NCI-H226 (cell line): ENCODE results near the gene PAFAH2.

Experiments
- DNase-seq: peaks from one replicate; pipeline ENCODE4 v3.0.0-alpha.2; 2015

The PAFAH2 gene

GRCh38 chr1:25927521-25928265, 70.2 kb downstream of the PAFAH2 start:
- DNase-seq = no peak

- no peak for DNase-seq
Observed at GRCh38 chr1:25926731-25927496, 70.9 kb downstream of the PAFAH2 start.

GRCh38 chr1:25924454-25924853, 73.4 kb downstream of the PAFAH2 start:
- no peak for DNase-seq

- DNase-seq = no peak
Observed at GRCh38 chr1:25922971-25923552, 74.8 kb downstream of the PAFAH2 start.

GRCh38 chr1:25922056-25922970, 75.5 kb downstream of the PAFAH2 start:
- no peak for DNase-seq

- DNase-seq = no peak
Observed at GRCh38 chr1:25918615-25919014, 79.2 kb downstream of the PAFAH2 start.

GRCh38 chr1:25917996-25918395, 79.9 kb downstream of the PAFAH2 start:
- no peak for DNase-seq

GRCh38 chr1:25916460-25916859, 81.4 kb downstream of the PAFAH2 start:
- no peak for DNase-seq

- DNase-seq = peak; percentile 58
Observed at GRCh38 chr1:25914074-25914995, 83.5 kb downstream of the PAFAH2 start.

GRCh38 chr1:25913206-25913605, 84.7 kb downstream of the PAFAH2 start:
- no peak for DNase-seq

GRCh38 chr1:25912076-25912831, 85.6 kb downstream of the PAFAH2 start:
- DNase-seq = peak; percentile 69

- DNase-seq = peak; percentile 33
Observed at GRCh38 chr1:25911162-25911561, 86.7 kb downstream of the PAFAH2 start.
